WTC11 (cell line): Measurements from ENCODE around the gene ZNF629.

Source experiments
- CTCF ChIP-seq: fragments of 200-600 bp; IDR thresholded peaks from 2 replicates; pipeline ENCODE4 v1.8.0; 2022; ENCODE audit warnings: antibody characterized with exemption
- IRF2 ChIP-seq: sonication (generic); formaldehyde crosslinking; IDR thresholded peaks from 2 replicates; pipeline ENCODE4 v1.8.0; 2022; ENCODE audit warnings: low read depth, missing genetic modification reagents, borderline replicate concordance
- NFYB ChIP-seq: sonication (generic); formaldehyde crosslinking; conservative IDR thresholded peaks from 2 replicates; pipeline ENCODE4 v1.8.0; 2022; ENCODE audit warnings: low read depth, missing genetic modification reagents
- SMAD3 ChIP-seq: sonication (generic); formaldehyde crosslinking; IDR thresholded peaks from 2 replicates; pipeline ENCODE4 v1.8.0; 2022; ENCODE audit warnings: missing genetic modification reagents, mild to moderate bottlenecking, borderline replicate concordance
- TEAD4 ChIP-seq: sonication (generic); formaldehyde crosslinking; IDR thresholded peaks from 2 replicates; pipeline ENCODE4 v1.8.0; 2022; ENCODE audit warnings: mild to moderate bottlenecking, missing genetic modification reagents
- USF1 ChIP-seq: sonication (generic); formaldehyde crosslinking; IDR thresholded peaks from 2 replicates; pipeline ENCODE4 v1.8.0; 2022; ENCODE audit warnings: mild to moderate bottlenecking, missing genetic modification reagents
- USF2 ChIP-seq: sonication (generic); formaldehyde crosslinking; IDR thresholded peaks from 2 replicates; pipeline ENCODE4 v1.8.1; 2023; ENCODE audit warnings: mild to moderate bottlenecking, missing genetic modification reagents, moderate library complexity
- ZBTB43 ChIP-seq: sonication (generic); formaldehyde crosslinking; IDR thresholded peaks from 2 replicates; pipeline ENCODE4 v1.8.1; 2023; ENCODE audit warnings: mild to moderate bottlenecking, missing genetic modification reagents
- ZNF281 ChIP-seq: sonication (generic); formaldehyde crosslinking; IDR thresholded peaks from 2 replicates; pipeline ENCODE4 v1.8.0; 2023; ENCODE audit warnings: mild to moderate bottlenecking, missing genetic modification reagents

GRCh38 chr16:30766206-30766932, 20.6 kb downstream of the ZNF629 start:
- TF ChIP-seq IRF2 (CRISPR knock-in tag) (no peak), CTCF (no peak), ZBTB43 (CRISPR knock-in tag) (no peak), SMAD3 (CRISPR knock-in tag) (no peak), USF1 (CRISPR knock-in tag) (no peak), NFYB (CRISPR knock-in tag) (no peak), TEAD4 (CRISPR knock-in tag) (no peak), USF2 (CRISPR knock-in tag) (no peak), ZNF281 (no peak)
